PC-3 (cell line): ENCODE measurements around the gene SH3TC1. TPM values are rescaled to one million over a fixed set of nuclear protein-coding genes. Genes with fewer than 3 reads are reported as not detected.

Source experiments
- ATAC-seq: fragments of 200-7000 bp; cut with Tn5 transposase; 2 replicates; pipeline ENCODE4 v1.9.1; 2020; ENCODE audit warnings: mild to moderate bottlenecking, moderate library complexity
- BruUV-seq: library from RNA; stranded (reverse); fragments of 400-500 nt; replicated peaks from 2 replicates; lab custom pipeline; 2021; lab: Mats Ljungman, UMichigan
- CTCF ChIA-PET: fragments of 300-600 bp; sonication (Branson Sonifier 250); formaldehyde crosslinking; loops from one replicate; lab custom pipeline; 2022; ENCODE audit warnings: antibody characterized with exemption; lab: Charles Lee
- POLR2A ChIA-PET: fragments of 300-600 bp; sonication (Branson Sonifier 250); formaldehyde crosslinking; loops from one replicate; lab custom pipeline; 2022; ENCODE audit warnings: antibody characterized with exemption; ENCODE audit not compliant: unreplicated experiment; lab: Charles Lee
- DNase-seq: peaks from one replicate; pipeline ENCODE4 v3.0.0-alpha.2; 2015
- H2AFZ ChIP-seq: fragments of 300-600 bp; sonication (generic); 2 replicates; pipeline ENCODE4 v1.6.0; 2016; ENCODE audit warnings: antibody characterized with exemption, low read length
- H3F3A ChIP-seq: fragments of 300-600 bp; sonication (generic); one replicate; pipeline ENCODE4 v1.6.0; 2017; ENCODE audit warnings: antibody characterized with exemption, low read length, control low read depth, mild to moderate bottlenecking; ENCODE audit not compliant: unreplicated experiment
- H3K27ac ChIP-seq: fragments of 300-600 bp; sonication (generic); 2 replicates; pipeline ENCODE4 v1.5.1; 2016; ENCODE audit warnings: mild to moderate bottlenecking, low read length
- H3K27me3 ChIP-seq: fragments of 300-600 bp; sonication (generic); 2 replicates; pipeline ENCODE4 v1.6.1; 2016; ENCODE audit warnings: low read length, mixed read lengths
- H3K36me3 ChIP-seq: fragments of 300-600 bp; sonication (generic); 2 replicates; pipeline ENCODE4 v1.6.1; 2016; ENCODE audit warnings: low read depth, mixed run types, low read length, mixed read lengths
- H3K4me1 ChIP-seq: fragments of 300-600 bp; sonication (generic); 2 replicates; pipeline ENCODE4 v1.5.1; 2016; ENCODE audit warnings: low read length; ENCODE audit not compliant: insufficient read depth
- H3K4me2 ChIP-seq: fragments of 300-600 bp; sonication (generic); 2 replicates; pipeline ENCODE4 v1.6.0; 2016; ENCODE audit warnings: low read length
- H3K4me3 ChIP-seq: fragments of 300-600 bp; sonication (generic); 2 replicates; pipeline ENCODE4 v1.5.1; 2016; ENCODE audit warnings: mild to moderate bottlenecking, low read length, mixed read lengths
- H3K79me2 ChIP-seq: fragments of 300-600 bp; sonication (generic); 2 replicates; pipeline ENCODE4 v1.6.1; 2017; ENCODE audit warnings: low read length, mixed read lengths
- H3K9ac ChIP-seq: fragments of 300-600 bp; sonication (generic); 2 replicates; pipeline ENCODE4 v1.6.0; 2016; ENCODE audit warnings: mild to moderate bottlenecking, low read length
- H3K9me2 ChIP-seq: fragments of 300-600 bp; sonication (generic); replicated peaks from 2 replicates; pipeline ENCODE4 v1.6.1; 2016; ENCODE audit warnings: mixed run types, low read length, mixed read lengths
- H3K9me3 ChIP-seq: fragments of 300-600 bp; sonication (generic); 2 replicates; pipeline ENCODE4 v1.6.1; 2016; ENCODE audit warnings: low read length, mixed read lengths
- H4K20me1 ChIP-seq: fragments of 300-600 bp; sonication (generic); 2 replicates; pipeline ENCODE4 v1.6.1; 2016; ENCODE audit warnings: low read length, mixed read lengths
- EZH2 ChIP-seq: fragments of 300-600 bp; sonication (generic); IDR thresholded peaks from one replicate; pipeline ENCODE4 v1.6.1; 2017; ENCODE audit warnings: antibody characterized with exemption, mild to moderate bottlenecking, low read length; ENCODE audit not compliant: unreplicated experiment
- EZH2phosphoT487 ChIP-seq: fragments of 300-600 bp; sonication (generic); IDR thresholded peaks from 2 replicates; pipeline ENCODE4 v1.6.1; 2018; ENCODE audit warnings: mild to moderate bottlenecking, antibody characterized with exemption, low read length, borderline replicate concordance
- intact Hi-C: fragments of 100-400 bp; cut with micrococcal nuclease; formaldehyde crosslinking; loops from 2 replicates; pipeline ENCODE4 v1.9.0; 2023
- total RNA-seq: library from RNA; depleted of rRNA; stranded (reverse); fragments of >200 nt; gene quantifications from 2 replicates; pipeline ENCODE4 v1.2.3, GENCODE V29; 2014
- TF ChIP-seq, protein P1 (sequence below): fragments of 300-600 bp; sonication (generic); conservative IDR thresholded peaks from 2 replicates; pipeline ENCODE4 v1.5.1; 2017; ENCODE audit warnings: antibody characterized with exemption, low read depth, mild to moderate bottlenecking, low read length

SH3TC1 gene
- total RNA-seq, 1 experiment from 2014 or later = 23.1 TPM

DNA sequence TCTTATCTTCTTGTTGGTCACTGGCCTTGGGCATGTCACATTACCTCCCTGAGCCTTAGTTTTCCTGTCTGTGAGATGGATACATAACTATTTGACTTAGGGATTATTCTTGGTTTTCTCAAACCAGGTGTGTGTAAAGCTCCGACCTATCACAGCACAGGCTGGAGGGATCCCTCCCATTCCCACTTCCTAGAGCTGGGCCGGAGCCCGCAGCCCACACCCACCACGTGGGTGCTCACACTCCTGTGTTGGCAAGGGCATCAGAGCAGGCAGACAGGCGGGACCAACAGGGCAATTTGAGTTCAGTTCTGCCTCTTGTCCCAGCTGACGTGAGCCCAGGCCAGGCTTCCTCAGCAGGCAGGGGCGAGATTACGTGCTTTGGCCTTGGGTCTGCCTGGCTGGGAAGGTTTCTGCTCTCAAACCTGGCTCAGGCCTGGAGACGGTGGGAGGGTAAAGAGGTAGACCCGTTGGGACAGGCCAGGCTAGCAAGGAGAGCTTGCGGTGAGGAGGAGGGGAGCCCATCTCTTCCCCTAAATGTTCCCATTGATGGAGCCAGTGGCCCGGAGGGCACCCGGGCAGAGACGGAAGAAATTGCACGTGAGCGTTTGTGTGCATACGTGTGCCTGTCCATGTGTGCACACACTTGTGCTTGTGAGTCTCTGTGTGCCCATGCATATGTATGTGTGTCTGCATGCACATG is 734 bp upstream of the SH3TC1 start:
- ATAC-seq = no peak
- POLR2A ChIA-PET = interaction anchor here (0.7 kb wide), 1 partner anchor 209 kb away, joined by 3 read pairs; no protein-coding TSS in a partner anchor
- Histone ChIP-seq H4K20me1 (no peaks in the 10 kb centered on the region), H3K79me2 (peaks cover 16% of the 10 kb centered on the region), H3K9me2 (no peaks in the 10 kb centered on the region), H3K9me3 (no peaks in the 10 kb centered on the region), H3K27me3 (no peaks in the 10 kb centered on the region), H3K4me1 (peaks cover 18% of the 10 kb centered on the region), H2AFZ (no peak overlapping the region), H3F3A (no peaks in the 10 kb centered on the region), H3K9ac (no peak overlapping the region), H3K36me3 (no peaks in the 10 kb centered on the region), H3K27ac (no peak overlapping the region), H3K4me3 (peak overlapping the region; percentile 69; the same call in 1 of the 2 replicates), H3K4me2 (peak overlapping the region; percentile 89)
- CTCF ChIA-PET = interaction anchor here (1.2 kb wide), 1 partner anchor 22 kb away, joined by 8 read pairs; no protein-coding TSS in a partner anchor
- DNase-seq = no peak
- no TSS peak for BruUV-seq
- intact Hi-C loops = no loop called here
- TF ChIP-seq EZH2phosphoT487 (no peak), EZH2 (no peak)
- TF ChIP-seq, protein P1, sequence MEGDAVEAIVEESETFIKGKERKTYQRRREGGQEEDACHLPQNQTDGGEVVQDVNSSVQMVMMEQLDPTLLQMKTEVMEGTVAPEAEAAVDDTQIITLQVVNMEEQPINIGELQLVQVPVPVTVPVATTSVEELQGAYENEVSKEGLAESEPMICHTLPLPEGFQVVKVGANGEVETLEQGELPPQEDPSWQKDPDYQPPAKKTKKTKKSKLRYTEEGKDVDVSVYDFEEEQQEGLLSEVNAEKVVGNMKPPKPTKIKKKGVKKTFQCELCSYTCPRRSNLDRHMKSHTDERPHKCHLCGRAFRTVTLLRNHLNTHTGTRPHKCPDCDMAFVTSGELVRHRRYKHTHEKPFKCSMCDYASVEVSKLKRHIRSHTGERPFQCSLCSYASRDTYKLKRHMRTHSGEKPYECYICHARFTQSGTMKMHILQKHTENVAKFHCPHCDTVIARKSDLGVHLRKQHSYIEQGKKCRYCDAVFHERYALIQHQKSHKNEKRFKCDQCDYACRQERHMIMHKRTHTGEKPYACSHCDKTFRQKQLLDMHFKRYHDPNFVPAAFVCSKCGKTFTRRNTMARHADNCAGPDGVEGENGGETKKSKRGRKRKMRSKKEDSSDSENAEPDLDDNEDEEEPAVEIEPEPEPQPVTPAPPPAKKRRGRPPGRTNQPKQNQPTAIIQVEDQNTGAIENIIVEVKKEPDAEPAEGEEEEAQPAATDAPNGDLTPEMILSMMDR = no peak

DNA sequence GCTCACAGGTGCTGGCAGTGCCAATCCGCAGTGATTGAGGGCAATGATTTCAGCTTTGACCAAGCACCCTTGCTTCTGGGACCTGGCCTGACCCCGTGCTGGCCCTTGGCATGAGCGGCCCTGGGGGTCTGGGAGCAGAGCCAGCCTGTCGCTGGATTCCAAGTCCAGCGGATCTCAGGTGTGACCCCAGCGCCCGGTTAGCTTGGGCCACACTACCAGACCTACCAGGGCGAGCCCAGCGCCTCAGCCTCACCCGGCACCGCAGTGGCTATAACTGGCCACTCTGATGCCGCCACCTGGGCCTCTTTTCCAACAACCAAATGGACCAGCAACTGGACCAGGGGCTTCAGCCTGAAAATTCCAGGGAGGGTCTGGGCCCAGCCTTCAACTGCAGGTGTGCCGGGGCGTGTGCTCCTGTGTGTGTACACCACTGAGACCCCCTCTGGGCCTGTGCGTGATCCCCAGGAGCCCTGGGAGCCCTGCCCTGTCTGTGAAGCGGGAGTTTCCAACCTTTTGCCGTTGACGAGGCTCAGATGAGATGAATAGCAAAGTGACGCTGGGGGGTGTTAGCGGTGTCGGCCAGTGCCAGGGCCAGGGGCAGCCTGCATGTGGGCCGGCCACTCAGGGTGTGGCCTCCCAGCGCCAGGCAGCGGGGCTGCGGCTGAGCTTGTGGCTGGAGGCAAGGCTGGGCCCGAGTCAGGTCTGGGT is 658 bp downstream of the SH3TC1 start:
- H3K4me2 ChIP-seq = peak overlapping the region; percentile 89
- peak overlapping the region; percentile 47 for H3K27ac ChIP-seq
- no peaks in the 10 kb centered on the region for H3K27me3 ChIP-seq
- H4K20me1 ChIP-seq = no peaks in the 10 kb centered on the region
- no peaks in the 10 kb centered on the region for H3K9me3 ChIP-seq
- intact Hi-C loops = no loop called here
- H2AFZ ChIP-seq = no peak overlapping the region
- peaks cover 18% of the 10 kb centered on the region for H3K4me1 ChIP-seq
- TF ChIP-seq, protein P1 = no peak
- TF ChIP-seq EZH2 = no peak
- no peak for TF ChIP-seq EZH2phosphoT487
- ATAC-seq = peak; percentile 39
- H3F3A ChIP-seq = no peaks in the 10 kb centered on the region
- no peaks in the 10 kb centered on the region for H3K9me2 ChIP-seq
- ChIA-PET POLR2A (interaction anchor here (0.6 kb wide), 1 partner anchor 41 kb away, joined by 3 read pairs; no protein-coding TSS in a partner anchor), CTCF (interaction anchor here (0.5 to 1.2 kb wide), 2 partner anchors 23 to 211 kb away, joined by 7 to 8 read pairs; no protein-coding TSS in a partner anchor)
- H3K36me3 ChIP-seq = no peaks in the 10 kb centered on the region
- H3K79me2 ChIP-seq = peaks cover 16% of the 10 kb centered on the region
- peak overlapping the region; percentile 69 for H3K4me3 ChIP-seq
- peak overlapping the region; percentile 85 for H3K9ac ChIP-seq
- DNase-seq = no peak
- BruUV-seq = TSS peak; percentile 76
